ENCODE measurements around the gene IL24. TPM values are rescaled to one million over a fixed set of nuclear protein-coding genes. Genes with fewer than 3 reads are reported as not detected.

Gene IL24
- total RNA-seq, 1 donor from 2014 or later, result not detected

DNA sequence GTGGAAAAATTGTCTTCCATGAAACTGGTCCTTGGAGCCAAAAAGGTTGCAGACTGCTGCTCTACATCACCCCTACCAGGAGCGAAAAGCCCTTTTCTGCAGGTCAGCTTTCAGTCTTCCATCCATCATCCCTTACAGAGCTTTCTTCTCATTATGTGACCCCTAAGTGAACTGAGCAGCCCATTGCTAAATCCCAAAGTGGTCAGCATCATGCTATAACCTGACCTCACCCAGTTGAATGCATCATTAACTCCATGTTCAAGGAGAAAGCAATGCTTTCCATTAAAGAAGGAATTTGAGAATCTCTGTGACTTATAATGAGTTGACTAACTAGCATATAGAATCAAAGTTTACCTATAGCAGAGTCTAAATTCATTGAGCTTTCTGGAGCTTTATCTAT lies 10.4 kb upstream of the IL24 start:
- Mint-ChIP-seq H3K27me3 (ENCODE audit: low read depth) (peaks cover 42% of the 10 kb centered on the region), H3K4me3 (no peak overlapping the region), H3K36me3 (ENCODE audit: low read depth) (no peaks in the 10 kb centered on the region), H3K4me1 (no peaks in the 10 kb centered on the region), H3K9me3 (no peaks in the 10 kb centered on the region), H3K27ac (ENCODE audit: unreplicated experiment) (no peak overlapping the region)
- TF ChIP-seq CTCF (conservative IDR thresholded peaks at IDR 0.05), result no peak
- no peak for DNase-seq (ENCODE audit: low read depth, low spot score)

DNA sequence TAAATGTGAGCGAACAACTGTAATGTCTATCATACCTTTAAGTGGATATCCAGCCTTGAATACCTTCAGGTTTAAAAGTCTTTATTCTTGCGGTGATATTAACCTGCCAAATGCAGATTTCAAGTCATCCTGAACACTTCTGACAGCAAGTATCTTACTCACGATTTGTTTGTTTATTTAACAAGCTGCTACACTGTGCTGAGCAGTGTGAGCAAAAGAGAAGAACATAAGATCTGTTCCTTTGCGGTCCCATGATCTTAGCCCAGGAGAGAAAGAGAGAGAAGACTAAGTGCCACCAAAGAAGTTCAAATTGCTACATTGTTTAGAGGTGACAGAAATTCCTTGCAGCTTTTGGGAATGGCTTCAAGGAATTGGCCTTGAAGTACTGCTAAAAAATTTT lies 9.5 kb upstream of the IL24 start:
- no peak for DNase-seq (ENCODE audit: low read depth, low spot score)
- H3K4me3 Mint-ChIP-seq, result no peak overlapping the region
- H3K27ac Mint-ChIP-seq (ENCODE audit: unreplicated experiment), result no peak overlapping the region
- TF ChIP-seq CTCF (conservative IDR thresholded peaks at IDR 0.05), result no peak
- H3K36me3 Mint-ChIP-seq (ENCODE audit: low read depth), result no peaks in the 10 kb centered on the region
- H3K9me3 Mint-ChIP-seq, result no peaks in the 10 kb centered on the region
- H3K27me3 Mint-ChIP-seq (ENCODE audit: low read depth), result peaks cover 40% of the 10 kb centered on the region
- H3K4me1 Mint-ChIP-seq, result no peaks in the 10 kb centered on the region

- H3K27me3 Mint-ChIP-seq (ENCODE audit: low read depth), result peaks cover 29% of the 10 kb centered on the region
- H3K9me3 Mint-ChIP-seq, result no peaks in the 10 kb centered on the region
- no peak for DNase-seq (ENCODE audit: low read depth, low spot score)
- H3K4me1 Mint-ChIP-seq, result no peaks in the 10 kb centered on the region
- no peak overlapping the region for H3K27ac Mint-ChIP-seq (ENCODE audit: unreplicated experiment)
- H3K4me3 Mint-ChIP-seq, result no peak overlapping the region
- no peak for TF ChIP-seq CTCF (conservative IDR thresholded peaks at IDR 0.05)
- no peaks in the 10 kb centered on the region for H3K36me3 Mint-ChIP-seq (ENCODE audit: low read depth)
These were observed 6.8 kb upstream of the IL24 start for GRCh38 chr1:206890125-206891060.

GRCh38 chr1:206891412-206891811 lies 5.8 kb upstream of the IL24 start:
- Mint-ChIP-seq H3K4me1 (no peaks in the 10 kb centered on the region), H3K27me3 (ENCODE audit: low read depth) (peaks cover 21% of the 10 kb centered on the region), H3K27ac (ENCODE audit: unreplicated experiment) (no peak overlapping the region), H3K4me3 (no peak overlapping the region), H3K36me3 (ENCODE audit: low read depth) (no peaks in the 10 kb centered on the region), H3K9me3 (no peaks in the 10 kb centered on the region)
- no peak for DNase-seq (ENCODE audit: low read depth, low spot score)
- no peak for TF ChIP-seq CTCF (conservative IDR thresholded peaks at IDR 0.05)

DNA sequence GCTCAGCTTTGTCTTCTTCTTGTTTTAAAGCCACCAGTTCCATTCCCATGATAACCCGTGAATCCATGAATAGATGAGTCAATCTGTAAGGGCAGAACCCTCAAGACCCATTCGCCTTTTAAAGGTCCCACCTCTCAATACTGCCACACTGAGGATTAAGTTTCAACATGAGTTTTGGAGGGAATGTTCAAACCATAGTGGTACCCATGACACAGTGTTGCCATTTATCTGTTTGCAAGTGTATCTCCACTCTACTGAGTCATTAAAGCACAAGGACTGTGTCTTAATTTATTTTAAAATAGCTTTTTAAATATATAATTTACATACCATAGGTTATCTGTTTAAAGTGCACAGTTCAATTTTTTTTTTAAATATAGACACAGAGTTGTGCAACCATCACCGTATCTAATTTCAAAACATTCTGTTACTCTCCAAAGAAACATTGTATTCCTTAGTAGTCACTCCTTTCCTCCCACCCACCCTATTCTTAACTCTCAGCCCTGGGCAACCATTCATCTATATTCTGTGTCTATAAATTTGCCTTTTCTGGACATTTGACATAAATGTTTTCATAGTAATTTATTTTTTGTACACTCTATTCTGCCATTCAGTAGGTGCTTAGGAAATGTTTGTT lies 4.8 kb upstream of the IL24 start:
- no peaks in the 10 kb centered on the region for H3K36me3 Mint-ChIP-seq (ENCODE audit: low read depth)
- H3K9me3 Mint-ChIP-seq, result no peaks in the 10 kb centered on the region
- no peak overlapping the region for H3K4me3 Mint-ChIP-seq
- no peak for DNase-seq (ENCODE audit: low read depth, low spot score)
- peaks cover 15% of the 10 kb centered on the region for H3K27me3 Mint-ChIP-seq (ENCODE audit: low read depth)
- TF ChIP-seq CTCF (conservative IDR thresholded peaks at IDR 0.05), result no peak
- no peak overlapping the region for H3K27ac Mint-ChIP-seq (ENCODE audit: unreplicated experiment)
- no peaks in the 10 kb centered on the region for H3K4me1 Mint-ChIP-seq

All from neural crest cell (in vitro differentiated cells).